GM12801 (cell line): Measurements from ENCODE around the gene CDC42BPG.

Source experiments
- TF ChIP-seq, protein P1 (sequence below): IDR thresholded peaks from one replicate; pipeline ENCODE4 v1.5.1; 2011; ENCODE audit warnings: control low read depth; ENCODE audit not compliant: insufficient read length; ENCODE audit errors: extremely low read depth

CDC42BPG gene

DNA sequence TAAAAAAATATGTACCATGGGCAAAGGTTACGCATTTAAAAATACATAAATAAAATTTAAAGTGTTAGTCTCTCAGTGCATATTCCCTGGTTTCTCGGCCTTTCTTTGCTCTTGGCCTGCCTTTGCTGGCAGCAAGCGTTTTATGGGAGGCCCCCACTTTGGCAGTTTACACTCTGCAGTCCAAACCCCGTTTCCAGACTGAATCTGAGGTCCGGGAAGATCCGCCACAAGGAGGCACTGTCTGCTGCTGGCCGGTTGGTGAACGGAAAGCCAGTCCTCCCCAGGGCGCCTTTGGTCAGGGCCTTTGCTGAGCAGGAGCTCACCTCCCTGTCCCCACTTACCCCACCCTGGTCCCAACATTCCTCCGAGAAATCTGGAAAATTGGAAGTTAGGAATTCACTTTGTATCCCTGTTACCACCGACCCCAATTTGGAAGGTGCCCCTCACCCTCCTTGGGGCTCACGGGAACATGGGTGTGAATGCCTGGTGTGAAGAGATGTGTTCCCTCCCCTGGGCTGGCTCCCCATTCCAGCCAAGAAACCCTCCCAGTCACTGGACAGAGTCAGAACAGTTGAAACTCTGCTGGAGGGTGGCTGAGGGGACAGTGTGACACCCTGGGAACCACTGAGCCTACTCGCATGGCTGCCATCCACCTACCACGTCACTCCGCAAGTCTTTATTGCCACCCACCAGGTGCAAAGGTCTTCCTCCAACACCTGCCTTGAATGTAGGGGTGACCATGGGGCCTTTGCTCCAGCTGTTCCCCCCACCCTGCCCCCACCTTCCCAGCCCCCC is 56.7 kb downstream of the CDC42BPG start:
- TF ChIP-seq, protein P1, sequence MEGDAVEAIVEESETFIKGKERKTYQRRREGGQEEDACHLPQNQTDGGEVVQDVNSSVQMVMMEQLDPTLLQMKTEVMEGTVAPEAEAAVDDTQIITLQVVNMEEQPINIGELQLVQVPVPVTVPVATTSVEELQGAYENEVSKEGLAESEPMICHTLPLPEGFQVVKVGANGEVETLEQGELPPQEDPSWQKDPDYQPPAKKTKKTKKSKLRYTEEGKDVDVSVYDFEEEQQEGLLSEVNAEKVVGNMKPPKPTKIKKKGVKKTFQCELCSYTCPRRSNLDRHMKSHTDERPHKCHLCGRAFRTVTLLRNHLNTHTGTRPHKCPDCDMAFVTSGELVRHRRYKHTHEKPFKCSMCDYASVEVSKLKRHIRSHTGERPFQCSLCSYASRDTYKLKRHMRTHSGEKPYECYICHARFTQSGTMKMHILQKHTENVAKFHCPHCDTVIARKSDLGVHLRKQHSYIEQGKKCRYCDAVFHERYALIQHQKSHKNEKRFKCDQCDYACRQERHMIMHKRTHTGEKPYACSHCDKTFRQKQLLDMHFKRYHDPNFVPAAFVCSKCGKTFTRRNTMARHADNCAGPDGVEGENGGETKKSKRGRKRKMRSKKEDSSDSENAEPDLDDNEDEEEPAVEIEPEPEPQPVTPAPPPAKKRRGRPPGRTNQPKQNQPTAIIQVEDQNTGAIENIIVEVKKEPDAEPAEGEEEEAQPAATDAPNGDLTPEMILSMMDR: no peak

DNA sequence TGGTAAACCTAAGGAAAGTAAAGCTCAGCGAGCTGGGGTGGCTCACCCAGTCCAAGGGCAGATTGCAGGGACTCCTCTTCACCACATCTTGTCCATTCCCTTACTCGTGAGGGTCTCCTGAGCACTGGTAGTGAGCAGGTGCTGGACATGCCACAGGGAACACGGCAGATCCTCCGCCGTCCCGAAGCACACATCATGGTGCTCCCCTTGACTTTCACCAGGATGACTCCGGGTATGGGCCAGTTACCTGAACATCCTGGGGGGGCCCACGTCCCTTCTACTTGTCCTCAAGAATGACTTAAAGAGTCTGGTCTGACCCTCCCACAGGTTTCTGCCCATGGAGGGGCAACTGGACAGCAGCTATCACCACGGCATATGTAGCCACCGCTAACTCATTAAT is 58.1 kb downstream of the CDC42BPG start:
- TF ChIP-seq, protein P1: no peak

DNA sequence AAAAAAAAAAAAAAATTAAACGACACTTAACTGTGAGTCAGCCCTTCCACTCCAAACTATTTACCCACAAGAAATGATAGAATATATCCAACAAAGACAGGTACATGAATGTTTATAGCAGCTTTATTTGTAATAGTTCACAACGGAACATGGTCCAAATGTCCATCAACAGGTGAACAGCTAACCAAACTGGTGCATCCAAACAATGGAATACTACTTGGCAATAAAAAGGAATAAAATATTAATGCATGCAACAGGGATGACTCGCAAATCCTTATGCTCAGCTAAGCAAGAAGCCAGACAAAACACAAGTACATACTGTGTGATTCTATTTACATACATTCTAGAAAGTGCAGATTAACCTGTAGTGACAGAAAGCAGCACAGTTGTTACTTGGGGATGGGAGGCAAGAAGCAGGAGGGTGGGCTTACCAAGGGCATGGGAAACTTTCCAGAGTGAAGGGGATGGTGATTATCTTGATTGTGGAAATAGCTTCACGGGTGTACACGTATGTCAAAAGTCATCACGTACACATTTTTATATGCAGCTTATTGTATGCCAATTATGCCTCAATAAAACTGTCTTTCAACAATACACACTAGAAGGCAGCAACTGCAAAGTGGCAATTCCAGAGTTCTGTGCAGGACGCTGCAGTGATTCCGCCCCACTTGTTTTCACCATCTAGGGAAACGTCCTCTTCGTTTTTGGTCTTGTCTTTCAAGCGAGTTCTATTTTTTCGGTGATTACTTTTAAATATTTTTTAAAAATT is 59.5 kb downstream of the CDC42BPG start:
- TF ChIP-seq, protein P1: no peak

DNA sequence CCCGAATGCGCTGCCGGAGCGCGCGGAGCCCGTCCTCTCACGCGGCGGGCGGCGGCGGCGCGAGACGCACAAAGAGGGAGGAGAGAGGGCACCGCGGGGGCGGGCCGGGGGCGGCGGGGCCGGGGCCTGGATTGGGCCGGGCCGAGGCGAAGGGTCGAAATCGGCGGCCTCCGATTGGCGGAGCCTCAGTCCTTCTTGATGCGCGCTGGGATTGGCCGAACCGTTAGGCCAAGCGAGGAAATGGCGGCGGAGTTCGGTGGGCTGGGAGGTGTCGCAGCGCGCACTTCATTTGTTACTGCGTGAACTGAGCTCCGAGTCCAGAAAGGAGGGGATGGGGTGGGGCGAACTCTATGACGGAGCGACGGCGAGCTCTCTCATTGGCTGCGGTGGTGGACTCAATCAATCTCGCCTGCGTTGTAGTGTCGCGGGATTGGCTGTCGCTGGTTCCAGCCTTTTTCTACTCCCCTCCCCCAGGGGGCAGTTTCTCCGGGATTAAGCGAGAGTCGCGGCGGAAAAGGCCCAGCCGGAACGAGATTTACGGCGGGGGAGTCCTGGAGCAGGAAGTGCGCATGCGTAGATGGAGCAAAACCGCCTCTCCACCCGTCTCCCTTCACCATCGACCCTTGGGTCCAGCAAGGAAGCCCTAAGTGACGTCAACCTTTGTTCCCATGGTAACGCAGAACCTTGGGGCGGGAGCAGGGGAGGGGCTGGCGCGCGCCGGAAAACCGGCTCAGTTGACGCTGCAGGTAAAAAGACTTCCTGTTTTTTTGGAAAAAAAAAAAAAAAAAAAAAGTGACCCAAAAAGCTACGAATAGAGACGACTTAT is 65.8 kb downstream of the CDC42BPG start, which contains the start of gene SF1:
SF1 (minus strand) TSS at position 70 of the 826 bp plus-strand sequence. CDS start 150 bp downstream, outside the sequence.
- TF ChIP-seq, protein P1: no peak

DNA sequence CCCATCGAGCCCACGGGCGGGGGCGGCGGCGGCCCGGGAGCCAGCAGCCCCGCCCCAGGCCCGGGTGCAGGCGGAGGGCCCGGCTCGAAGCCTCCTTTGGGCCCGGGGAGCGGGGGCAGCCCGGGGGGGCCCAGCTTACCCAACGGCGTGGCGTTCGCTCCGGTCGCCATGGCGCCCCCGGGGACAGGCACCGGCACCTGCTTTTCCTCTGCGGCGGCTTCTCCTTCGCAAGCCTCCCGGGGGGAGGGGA is 66.3 kb downstream of the CDC42BPG start:
- TF ChIP-seq, protein P1: no peak

DNA sequence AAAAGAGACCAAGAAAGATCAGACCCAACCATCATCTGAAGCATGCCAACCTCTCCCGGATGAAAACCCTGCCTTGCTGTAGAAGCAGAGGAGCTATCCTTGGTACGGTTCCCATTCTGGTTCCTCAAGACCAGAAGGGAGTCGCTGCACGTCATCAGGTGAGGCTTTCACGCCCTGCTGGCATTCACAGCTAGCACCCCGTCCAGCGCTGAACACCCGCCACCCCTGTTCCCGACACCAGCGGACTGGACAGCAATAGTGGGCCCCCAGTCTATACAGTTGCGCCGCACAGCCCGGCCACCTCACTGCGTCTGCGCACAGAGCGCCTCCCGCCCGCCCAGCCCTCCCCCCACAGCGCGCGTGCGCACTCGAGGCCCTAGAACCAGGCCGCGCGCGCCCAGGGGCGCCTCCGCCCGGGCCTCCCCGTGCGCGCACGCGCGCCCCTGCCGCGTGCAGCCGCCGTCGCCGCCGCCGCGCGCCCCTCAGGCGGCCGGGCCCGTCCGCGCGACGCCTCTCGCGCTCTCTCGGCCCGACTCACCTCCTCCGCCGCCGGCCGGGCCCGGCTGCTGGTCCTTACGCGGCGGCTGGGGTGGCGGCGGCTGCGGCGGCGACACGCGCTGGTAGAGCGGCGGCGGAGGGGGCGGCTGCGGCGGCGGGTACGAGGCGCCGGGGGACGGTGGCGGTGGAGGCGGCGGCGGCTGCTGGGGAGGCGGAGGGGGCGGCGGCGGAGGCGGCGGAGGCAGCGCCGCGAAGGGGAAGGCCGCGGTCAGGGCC is 66.8 kb downstream of the CDC42BPG start:
- TF ChIP-seq, protein P1: no peak

DNA sequence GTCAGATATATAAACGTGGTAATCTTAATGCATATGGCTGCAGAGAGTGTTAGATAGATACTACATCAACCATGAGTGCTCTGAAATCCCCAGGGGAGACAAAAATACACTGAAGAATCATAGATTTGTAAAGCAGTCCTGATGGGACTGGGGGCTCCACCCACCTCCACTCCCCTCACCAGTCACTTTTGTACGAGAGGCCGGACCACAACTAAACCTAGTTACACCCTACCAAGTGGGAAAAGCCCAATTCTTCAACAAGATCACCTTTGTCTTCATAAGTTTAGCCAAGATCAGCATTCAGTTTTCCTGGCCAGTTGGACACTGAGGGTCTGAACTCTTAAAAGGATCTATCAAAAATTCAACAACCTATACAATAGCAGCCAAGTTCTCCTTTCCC is 67.6 kb downstream of the CDC42BPG start:
- TF ChIP-seq, protein P1: no peak
